ENCODE data around the gene HOMER1.

Gene HOMER1

DNA sequence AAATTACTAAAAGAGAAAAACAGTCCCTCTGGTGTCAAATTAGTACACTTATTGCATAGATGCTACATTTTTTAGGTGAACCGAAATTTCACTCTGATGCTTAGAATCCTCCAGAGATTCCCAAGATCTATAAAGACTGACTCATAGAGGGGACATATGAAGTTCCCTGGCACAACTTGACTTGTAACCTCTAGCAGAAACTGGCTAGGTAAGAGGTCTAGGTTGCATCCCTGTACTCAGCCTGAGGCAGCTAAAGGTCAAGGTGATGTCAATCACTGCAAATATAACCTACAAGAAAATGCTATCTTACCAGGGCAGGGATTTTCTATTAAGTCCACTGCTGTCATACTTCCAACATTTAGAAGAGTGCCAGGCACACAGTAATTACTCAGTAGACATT lies 24.2 kb downstream of the HOMER1 start:
- DNase-seq (ENCODE audit: low spot score) = no peak

DNA sequence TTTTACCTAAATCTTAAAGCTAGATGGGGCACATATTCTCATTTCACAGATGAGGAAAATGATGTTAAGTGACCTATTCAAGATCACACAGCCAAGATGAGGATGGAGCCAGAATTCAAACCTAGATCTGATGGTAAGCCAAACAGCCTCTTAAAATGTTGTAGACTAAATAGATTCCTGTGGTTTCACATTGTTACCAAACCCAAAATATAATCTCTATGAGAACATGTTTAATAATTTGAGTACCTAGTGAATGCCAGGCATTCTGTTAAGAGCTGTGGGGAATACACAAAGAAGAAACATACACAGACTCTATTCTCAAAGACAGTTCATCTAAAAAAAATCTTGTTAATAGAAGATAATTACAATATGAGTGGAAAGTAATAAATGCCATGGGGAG lies 25.2 kb downstream of the HOMER1 start:
- no peak for DNase-seq (ENCODE audit: low spot score)

DNA sequence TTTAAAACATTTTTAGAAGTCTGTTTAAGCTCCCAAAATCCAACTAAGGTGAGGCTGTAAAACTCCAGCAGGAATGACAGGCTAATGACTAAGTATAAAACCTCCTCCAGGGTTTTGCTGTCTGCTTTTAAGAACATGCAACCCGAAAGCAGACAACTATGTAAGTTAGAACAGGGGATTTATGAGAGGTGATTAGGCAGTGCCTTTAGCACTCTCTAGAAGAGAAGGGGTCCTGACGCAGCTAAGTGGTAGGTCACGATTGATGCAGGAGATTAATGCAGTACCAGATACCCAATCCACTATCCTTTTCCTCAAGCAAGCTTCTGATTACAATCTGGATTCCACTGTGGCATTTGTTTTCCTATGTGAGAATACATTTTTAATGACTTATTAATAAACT lies 25.9 kb downstream of the HOMER1 start:
- peak; percentile 30 for DNase-seq (ENCODE audit: low spot score)

DNA sequence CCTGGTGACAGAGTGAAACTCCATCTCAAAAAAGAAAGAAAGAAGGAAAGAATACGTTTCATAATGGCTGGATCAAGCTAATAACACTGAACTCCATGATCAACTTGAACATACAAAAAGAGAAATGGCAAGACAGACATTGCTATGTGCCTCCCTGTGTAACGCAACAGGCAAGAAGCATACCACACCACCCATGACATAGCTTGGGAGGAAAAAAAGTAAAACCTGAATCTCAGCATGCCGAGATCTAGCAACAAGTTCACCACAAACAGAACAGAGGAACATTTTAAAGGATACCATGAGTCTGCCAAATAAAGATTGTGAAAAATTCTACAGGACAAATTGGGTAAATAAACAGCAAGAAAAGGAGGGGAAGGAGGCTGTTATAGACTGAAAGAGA lies 26.7 kb downstream of the HOMER1 start:
- DNase-seq (ENCODE audit: low spot score) = no peak

DNA sequence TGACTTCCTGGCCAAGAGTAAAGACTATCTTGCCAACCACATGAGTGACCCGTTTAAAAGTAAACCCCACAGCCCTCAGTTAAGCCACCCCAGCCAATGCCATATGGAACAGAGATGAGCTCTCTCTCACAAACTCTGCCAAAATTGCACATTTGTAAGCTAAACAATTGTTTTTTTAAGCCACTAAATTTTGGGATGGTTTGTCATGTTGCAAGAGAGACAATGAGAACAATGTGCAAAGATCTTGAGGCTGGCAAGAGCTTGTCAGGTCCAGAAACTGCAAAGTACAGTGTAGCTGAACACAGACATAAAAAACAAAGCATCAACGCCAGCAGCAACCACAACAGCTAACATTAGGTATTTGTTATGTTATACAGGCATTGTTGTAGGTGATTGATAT lies 27.8 kb downstream of the HOMER1 start:
- no peak for DNase-seq (ENCODE audit: low spot score)

DNA sequence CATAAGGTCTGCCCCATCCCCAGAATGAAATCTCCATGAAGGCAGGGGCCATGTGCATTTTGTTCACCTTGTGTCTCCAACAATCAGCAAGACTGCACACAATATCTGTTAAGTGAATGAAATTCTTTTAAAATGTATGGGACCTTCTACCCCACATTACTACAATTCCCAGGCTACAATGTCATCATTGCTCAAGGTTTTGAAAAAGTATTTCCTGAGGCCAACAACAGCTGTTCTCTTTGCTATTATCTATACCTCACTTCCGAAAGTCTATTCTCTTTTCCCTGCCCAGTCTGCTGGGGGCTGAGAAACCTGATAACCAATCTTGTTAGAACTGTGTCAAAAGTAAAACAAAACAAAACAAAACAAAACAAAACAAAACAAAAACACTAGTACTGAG lies 29.2 kb downstream of the HOMER1 start:
- no peak for DNase-seq (ENCODE audit: low spot score)

DNA sequence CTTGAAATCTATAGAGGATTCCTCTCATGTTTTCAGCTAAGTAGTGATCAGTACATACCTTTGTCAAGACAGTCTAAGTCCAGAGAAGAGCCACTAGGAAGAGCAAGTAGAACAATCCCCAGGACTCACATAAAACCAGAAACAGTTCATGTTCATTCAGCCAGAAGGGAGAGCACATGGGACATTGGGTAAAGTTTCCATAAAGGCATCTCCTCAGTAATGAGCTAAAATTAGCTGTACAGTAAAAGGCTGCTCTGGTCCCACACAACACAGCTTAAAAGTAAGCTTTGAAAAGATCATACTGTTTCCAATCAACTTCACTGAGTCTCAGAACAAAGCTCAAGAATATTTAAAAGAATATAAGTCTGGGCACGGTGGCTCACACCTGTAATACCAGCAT lies 32.4 kb downstream of the HOMER1 start:
- DNase-seq (ENCODE audit: low spot score) = no peak

DNA sequence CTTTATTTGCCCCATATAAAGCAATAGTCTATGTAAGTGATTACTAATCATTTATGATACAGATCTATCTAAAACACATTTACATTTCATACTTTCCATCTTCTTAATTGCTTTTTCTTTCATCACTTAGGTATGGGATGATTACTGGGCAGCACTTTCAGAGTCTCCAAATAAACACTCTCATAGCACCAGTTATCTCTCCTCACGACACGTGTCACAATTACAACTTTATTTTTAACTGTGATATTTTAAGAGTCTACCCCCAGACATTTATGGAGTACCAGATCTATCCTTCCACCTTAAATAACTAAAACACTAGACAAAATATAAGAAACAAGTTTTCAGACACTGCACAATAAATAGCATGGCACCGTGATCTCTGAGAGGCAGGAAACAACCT lies 32.9 kb downstream of the HOMER1 start:
- no peak for DNase-seq (ENCODE audit: low spot score)

DNA sequence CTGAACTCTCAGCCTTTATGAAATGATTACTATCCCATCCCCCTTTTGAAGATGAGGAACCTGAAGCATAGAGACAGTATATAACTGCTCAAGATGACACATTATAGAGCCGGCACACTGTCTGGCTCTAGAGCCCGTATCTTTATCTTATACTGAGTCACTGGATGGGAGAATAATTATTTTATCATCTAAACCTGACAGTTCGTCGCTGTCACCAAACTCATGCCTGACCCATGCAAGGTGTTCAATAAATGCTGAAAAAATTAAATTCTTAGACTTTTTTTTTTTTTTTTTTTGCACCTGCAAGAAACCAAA lies 38.8 kb downstream of the HOMER1 start:
- no peak for DNase-seq (ENCODE audit: low spot score)

DNA sequence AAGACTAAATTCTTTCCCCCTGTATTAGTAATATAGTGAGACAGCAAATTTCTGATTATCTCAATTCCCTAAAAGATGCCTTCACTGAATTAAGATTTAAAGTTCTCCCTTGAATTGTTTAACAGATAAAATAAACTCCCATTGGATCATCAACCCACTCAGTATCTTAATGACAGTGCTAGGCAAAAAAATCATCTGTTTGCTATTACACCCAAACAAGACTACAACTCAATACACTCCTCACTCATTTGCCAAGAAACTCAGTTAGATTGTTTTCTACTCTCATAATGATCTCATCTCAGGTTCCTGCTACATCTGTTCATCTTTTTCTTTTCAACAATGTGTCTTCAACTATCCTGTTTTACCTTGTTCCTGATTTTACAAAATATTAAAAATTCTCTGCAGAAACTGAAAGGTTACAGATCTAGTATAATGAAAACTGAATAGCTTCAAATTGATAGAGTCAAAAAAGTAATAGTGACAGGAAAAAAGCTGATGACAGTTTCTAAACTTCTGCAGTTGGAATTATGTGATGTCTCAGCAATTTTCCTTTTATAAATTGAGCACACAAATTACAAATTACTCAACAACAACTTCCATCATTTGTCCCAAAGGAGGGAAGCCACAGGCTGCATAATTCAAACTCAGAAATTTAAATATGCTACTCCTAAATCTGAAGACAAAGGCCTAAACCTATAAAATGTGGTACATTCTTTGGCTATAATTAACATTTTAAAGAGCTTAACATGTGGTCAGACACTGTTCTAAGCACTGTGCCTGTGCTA lies 39.4 kb downstream of the HOMER1 start:
- DNase-seq (ENCODE audit: low spot score) = no peak

DNA sequence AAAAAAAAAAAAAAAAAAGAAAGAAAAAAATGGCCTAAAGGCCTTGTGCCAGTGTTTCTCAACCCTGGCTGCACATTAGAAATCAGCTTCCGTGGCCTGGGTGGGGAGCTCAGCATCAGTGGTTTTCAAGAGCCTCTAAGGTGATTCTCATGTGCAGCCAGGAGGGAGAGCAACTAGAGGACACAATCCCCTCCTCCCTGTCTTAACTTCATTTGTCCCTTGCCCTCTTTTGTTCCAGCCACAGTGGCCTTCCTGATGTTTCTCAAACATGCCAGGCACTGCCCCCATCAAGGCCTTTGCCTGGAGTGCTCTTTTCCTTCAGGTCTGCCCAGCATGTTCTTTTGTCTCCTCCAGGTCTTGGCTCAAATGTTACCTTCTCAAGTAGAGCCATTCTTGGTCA lies 42.4 kb downstream of the HOMER1 start:
- no peak for DNase-seq (ENCODE audit: low spot score)

DNA sequence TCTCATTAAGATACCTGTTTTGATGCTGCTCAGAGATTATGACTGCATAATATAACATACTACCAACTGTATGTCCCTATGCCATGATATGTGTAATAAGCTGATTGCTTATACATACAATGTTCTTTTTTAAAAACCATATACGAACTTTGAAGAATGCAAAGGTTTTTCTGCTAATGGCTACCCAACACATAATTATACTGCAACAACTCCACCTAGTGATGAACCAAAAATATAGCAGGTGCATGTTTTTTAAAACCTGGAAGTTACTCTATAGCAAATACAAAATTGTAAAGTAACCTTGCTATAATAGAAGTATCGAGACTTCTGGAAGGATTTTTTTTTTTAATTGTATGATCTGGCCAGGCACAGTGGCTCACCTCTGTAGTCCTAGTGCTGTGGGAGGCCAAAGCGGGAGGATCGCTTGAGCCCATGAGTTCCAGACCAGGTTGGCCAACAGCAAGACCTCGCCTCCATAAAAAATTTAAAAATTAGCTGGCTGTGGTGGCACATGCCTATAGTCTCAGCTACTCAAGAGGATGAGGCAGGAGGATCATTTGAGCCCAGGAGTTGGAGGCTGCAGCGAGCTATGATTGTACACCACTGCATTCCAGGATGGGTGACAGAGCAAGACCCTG lies 49.1 kb downstream of the HOMER1 start:
- DNase-seq (ENCODE audit: low spot score) = no peak

DNA sequence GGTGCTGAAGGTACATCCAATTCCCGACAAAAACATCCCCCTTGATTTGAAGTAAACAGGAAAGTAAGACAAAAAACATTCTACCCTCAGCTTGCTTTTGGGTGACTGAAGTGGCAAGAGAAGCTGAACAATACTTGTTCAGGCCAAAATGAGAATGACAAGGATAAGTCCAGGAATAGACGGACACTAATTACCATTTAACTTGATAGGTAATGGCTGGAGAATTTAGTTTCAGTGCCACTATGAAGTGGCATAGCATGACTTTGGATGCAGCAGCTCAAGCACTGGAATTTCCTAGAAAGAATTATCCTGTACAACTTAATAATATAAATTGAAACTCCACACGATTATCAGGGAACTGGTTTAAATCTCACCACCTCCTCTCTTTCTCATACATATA lies 49.7 kb downstream of the HOMER1 start:
- DNase-seq (ENCODE audit: low spot score) = no peak

DNA sequence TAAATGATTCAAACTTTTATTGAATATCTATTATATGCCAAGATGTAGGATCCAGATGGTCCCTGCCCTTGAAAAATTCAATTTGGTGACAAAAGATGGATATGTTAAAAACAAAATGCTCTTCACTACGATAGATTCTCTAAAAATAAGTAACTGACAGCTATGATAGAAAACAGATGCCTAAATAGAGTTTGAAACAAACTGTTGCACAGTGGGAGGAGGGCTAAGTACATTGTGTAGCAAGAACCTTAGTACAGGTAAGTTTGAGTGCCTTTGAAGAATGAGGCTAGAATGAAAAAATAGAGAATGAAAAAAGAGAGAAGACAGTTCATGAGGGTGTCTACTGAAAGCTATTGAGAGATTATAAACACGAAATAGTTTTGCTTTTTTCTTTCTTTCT lies 54.3 kb downstream of the HOMER1 start:
- DNase-seq (ENCODE audit: low spot score) = no peak

DNA sequence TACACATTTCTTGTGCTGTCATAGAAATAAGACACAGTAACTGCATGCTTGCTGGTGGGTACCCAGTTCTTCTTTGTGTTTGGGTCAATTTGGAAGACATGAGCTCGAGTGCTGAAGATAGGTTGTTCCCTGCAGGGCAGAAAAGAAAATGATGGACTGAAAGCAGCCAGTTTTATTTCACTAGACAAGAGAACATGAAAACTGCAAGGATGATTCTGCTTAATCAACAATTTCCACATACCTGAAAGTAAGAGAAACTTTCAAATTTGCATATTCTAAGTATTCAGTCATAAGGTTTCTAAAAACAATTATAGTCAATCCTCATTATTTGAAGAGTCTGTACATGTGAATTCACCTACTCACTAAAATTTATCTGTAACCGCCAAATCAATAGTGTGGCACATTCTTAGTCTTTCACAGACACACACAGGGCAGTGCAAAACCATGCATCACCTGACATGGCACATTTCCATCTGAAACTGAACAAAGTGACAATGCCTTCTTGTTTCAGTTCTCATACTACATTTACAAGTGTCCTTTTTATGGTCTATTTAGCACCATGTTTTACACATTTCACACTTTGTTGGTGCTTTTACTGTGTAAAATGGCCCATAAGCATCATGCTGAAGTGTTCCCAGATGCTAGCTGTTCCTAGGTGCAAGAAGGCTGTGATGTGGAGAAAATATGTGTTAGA lies 56.9 kb downstream of the HOMER1 start:
- no peak for DNase-seq (ENCODE audit: low spot score)

DNA sequence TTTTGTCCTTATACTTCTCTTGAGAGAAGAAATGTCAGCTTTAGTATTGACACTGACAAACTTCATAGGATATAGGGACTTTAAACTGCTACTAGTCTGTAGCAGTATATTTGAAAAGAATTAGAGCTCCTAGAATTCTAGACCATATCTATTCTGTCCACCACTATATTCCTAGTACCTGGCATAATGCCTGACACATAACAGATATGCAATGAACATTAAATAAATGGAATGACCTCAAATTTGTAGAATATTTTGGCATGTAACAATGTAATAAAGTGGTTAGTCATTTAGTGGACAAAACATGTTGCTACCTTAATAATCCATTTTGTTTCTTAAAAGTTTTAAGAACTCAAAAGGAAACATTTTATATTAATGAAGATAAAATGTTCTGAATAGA lies 57.5 kb downstream of the HOMER1 start:
- DNase-seq (ENCODE audit: low spot score) = no peak

DNA sequence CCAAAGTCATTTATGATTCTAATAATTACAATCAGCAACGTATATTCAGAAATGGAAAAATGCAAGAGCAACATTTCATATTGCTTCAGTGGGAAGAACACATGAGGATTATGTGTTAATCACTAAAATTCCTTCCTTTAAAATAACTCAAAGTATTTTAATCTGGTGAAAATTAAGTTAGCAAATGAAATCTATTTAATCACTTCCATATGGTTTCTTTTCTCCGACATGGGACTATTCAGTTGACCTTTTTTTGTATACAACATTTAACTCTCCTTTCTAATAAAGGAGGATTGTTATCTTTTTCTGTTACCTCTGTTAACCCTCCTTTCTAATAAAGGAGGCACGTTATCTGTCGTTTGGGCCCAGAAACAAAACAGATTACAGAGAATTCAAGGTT lies 59.9 kb downstream of the HOMER1 start:
- no peak for DNase-seq (ENCODE audit: low spot score)

DNA sequence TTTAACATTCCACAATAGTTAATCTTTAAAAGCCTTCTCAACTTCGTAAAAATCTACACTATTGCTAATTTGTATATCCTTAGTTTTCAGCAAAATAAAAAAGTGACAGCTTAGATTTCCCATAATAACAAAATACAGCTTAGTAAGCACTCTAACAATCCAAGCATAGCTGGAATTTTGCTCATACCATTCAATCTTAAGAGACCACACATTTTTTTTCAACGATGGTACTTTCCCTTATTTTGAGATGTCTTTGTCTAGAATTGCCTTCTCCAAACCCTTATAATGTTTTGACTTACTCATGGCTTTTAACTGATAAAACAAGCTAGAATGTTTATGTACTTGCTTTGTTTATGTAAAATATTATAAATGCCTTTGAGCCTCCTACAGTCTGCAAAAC lies 65.6 kb downstream of the HOMER1 start:
- no peak for DNase-seq (ENCODE audit: low spot score)

DNA sequence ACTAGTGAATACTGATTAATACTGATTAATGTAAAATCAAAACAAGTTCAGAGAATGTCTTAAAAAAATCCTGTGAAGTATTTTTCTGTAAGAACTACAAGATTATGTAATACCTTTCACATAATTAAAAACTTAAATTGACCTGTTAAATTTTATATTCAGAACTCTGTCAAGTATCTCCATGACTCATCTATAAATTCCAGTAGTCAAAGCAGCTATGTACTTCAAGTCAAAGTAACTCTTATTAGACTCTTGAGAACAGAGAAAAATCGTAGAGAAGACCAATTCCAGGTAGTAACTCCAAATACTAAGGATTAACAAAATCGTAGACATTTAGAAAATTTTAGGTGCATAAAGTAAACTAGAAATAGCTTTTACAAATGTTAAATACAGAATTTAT lies 77.1 kb downstream of the HOMER1 start:
- peak; percentile 32 for DNase-seq (ENCODE audit: low spot score)

DNA sequence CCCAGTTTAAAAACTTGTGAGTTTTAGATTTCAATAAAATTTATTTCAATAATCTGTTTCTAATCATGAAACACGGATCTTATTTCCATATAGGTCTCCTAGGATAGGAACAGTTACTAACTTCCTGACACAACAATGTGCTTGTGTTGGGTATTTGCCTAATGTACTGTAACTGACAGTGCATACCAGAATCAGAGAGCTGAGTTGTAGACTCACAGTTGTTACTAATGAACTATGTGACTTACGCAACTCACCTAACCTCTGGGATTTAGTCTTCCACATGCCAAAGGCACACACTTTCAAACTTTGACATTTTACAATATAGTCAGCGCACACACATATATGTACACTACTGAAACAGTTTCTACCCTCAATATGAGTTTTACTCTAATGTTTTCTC lies 77.7 kb downstream of the HOMER1 start:
- no peak for DNase-seq (ENCODE audit: low spot score)

DNA sequence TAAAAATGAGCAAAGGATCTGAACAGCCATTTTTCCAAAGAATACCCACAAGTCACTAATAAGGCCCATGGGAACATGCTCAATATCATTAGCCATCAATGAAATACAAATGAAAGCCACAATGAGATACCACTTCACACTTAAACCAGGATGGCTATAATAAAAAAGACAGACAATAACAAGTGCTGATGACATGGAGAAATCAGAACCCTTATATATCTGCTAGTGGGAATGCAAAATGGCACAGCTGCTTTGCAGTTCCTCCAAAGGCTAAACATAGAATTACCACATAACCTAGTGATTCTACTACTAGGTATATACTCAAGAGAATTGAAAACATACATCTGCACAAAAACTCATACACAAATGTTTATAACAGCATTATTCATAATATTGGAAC lies 83.7 kb downstream of the HOMER1 start:
- no peak for DNase-seq (ENCODE audit: low spot score)

DNA sequence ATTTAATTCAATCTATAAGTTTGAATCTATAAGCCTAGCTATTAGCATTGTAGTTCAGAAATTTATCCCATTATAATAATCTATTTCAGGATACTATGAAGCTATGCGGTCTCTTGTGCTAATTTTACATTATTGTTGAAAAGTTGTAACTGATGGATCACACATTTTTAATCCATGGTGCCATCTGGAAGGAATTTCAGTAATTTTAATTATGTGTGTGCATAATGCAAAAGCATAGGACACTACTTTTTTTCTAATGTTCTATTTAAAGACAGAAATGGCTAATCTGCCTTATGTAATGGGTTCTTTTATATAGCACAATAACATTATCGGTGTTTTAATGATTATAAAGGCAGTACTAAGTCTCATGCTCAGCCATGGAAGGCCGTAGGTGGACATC lies 90.6 kb downstream of the HOMER1 start:
- DNase-seq (ENCODE audit: low spot score) = no peak

DNA sequence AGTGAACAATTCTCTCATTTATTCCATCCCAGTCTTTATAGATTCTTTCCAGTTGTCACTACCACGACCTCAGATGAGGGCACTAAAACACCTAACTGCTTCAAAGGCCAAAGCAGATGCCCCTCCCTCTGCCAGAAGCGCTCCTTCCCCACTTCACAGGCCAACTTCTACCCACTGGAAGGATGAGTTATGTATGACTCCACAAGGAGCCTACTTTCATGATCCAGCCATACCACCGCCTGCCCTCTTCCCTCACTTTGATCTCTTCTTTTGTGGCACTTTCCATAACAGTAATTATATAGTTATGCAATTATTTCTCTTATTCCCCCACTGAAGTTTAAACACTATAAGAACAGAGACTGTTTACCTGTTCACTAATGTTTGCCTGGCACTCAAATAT lies 93.7 kb downstream of the HOMER1 start:
- no peak for DNase-seq (ENCODE audit: low spot score)

DNA sequence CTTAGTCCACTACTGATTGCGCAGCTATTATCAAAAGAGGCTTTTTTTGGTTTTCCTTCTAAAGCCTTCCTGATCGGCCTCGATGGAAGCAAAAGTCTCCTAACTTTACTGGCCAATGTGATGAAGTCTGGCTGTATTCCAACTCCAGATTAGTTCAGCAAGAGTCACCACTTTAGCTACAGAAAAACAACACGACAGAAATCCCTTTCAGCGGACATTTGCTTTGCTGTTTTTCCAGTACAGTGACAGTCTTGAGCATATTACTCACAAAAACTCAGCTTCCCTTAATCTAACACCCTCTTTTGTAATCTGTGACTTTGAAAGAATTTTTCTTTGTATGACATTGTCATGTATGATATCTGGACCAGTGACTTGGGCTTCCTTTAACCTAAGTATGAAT lies 95.7 kb downstream of the HOMER1 start:
- no peak for DNase-seq (ENCODE audit: low spot score)

Measured in putamen (tissue), 1 donor.